ENCODE data around the gene PRIM2.
"Not testable (repeated sequence)": the region's sequence is repeated elsewhere in the genome, so short reads cannot be mapped to it uniquely, and the experiment has no call there.

Gene PRIM2

GRCh38 chr6:57449496-57450066 lies 132.2 kb downstream of the PRIM2 start:
- DNase-seq, result not testable (repeated sequence)

GRCh38 chr6:57459781-57460180 lies 142.4 kb downstream of the PRIM2 start:
- not testable (repeated sequence) for DNase-seq

- not testable (repeated sequence) for DNase-seq
These were observed 143.6 kb downstream of the PRIM2 start for GRCh38 chr6:57461022-57461421.

GRCh38 chr6:57463809-57464208 lies 146.4 kb downstream of the PRIM2 start:
- DNase-seq, result not testable (repeated sequence)

- DNase-seq, result not testable (repeated sequence)
These were observed 148.5 kb downstream of the PRIM2 start for GRCh38 chr6:57465968-57466367.

GRCh38 chr6:57469072-57469471 lies 151.6 kb downstream of the PRIM2 start:
- DNase-seq, result no peak

GRCh38 chr6:57470148-57470547 lies 152.7 kb downstream of the PRIM2 start:
- not testable (repeated sequence) for DNase-seq

GRCh38 chr6:57471314-57471864 lies 154.0 kb downstream of the PRIM2 start:
- not testable (repeated sequence) for DNase-seq

- not testable (repeated sequence) for DNase-seq
These were observed 155.5 kb downstream of the PRIM2 start for GRCh38 chr6:57472861-57473362.

GRCh38 chr6:57474862-57475475 lies 157.5 kb downstream of the PRIM2 start:
- DNase-seq, result not testable (repeated sequence)

- DNase-seq, result not testable (repeated sequence)
These were observed 158.2 kb downstream of the PRIM2 start for GRCh38 chr6:57475656-57476055.

- DNase-seq, result not testable (repeated sequence)
These were observed 162.8 kb downstream of the PRIM2 start for GRCh38 chr6:57480194-57480593.

GRCh38 chr6:57481121-57481520 lies 163.7 kb downstream of the PRIM2 start:
- DNase-seq, result not testable (repeated sequence)

GRCh38 chr6:57482471-57482870 lies 165.0 kb downstream of the PRIM2 start:
- DNase-seq, result not testable (repeated sequence)

- DNase-seq, result not testable (repeated sequence)
These were observed 169.2 kb downstream of the PRIM2 start for GRCh38 chr6:57486494-57487081.

- DNase-seq, result not testable (repeated sequence)
These were observed 171.1 kb downstream of the PRIM2 start for GRCh38 chr6:57488551-57488950.

- not testable (repeated sequence) for DNase-seq
These were observed 172.5 kb downstream of the PRIM2 start for GRCh38 chr6:57489887-57490286.

GRCh38 chr6:57491795-57492194 lies 174.4 kb downstream of the PRIM2 start:
- not testable (repeated sequence) for DNase-seq

GRCh38 chr6:57496251-57496650 lies 178.8 kb downstream of the PRIM2 start:
- DNase-seq, result not testable (repeated sequence)

GRCh38 chr6:57500368-57501021 lies 183.1 kb downstream of the PRIM2 start:
- not testable (repeated sequence) for DNase-seq

- not testable (repeated sequence) for DNase-seq
These were observed 185.0 kb downstream of the PRIM2 start for GRCh38 chr6:57502387-57502786.

GRCh38 chr6:57505251-57505650 lies 187.8 kb downstream of the PRIM2 start:
- DNase-seq, result not testable (repeated sequence)

GRCh38 chr6:57510390-57510789 lies 193.0 kb downstream of the PRIM2 start:
- DNase-seq, result not testable (repeated sequence)
